T-helper 9 cell (primary cell): ENCODE measurements around the gene TOMM22.
A peak's percentile ranks its signal among the peaks of the same experiment; 100 is the strongest.
"Not testable (repeated sequence)": the region's sequence is repeated elsewhere in the genome, so short reads cannot be mapped to it uniquely, and the experiment has no call there.

ENCODE experiments used
- DNase-seq: peaks from one replicate; pipeline ENCODE4 v3.0.0-alpha.2; 2020
- total RNA-seq, 2 donors: gene quantifications; one replicate each; lab custom pipeline; 2026; lab: John Stamatoyannopoulos, UW

Gene TOMM22
- 43.7 to 68.2 reads per million in 2 donors for total RNA-seq

DNA sequence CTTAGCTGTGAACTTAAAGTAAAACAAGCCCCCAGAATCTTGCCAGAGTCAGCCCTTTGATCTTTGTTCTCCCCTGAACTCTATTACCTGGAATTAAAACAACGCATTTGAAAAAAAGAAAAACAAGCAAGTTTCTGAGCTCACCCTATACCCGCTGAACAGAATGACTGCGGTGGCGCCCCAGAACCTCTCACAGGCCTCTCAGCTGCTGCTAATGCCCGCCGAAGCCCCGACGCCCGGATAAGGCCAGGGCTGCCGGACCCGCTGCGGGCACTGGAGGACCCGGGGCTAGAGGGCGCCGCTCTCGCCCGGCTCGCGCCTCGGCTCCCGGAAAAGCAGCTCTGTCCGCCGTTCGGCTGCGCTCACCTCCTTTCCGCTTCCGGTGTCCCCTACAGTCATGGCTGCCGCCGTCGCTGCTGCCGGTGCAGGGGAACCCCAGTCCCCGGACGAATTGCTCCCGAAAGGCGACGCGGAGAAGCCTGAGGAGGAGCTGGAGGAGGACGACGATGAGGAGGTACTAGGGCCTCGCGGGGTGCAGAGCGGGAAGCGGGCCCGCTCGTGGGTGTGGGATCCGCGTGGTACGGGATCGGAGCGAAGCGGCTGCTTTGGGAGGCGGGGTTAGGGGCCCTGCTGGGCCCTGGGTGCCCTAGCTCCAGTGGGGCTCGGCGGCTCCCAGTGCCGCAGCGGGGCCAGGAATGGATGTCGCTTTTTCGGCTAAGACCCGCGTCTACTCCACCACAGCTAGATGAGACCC, at the start of gene TOMM22:
Gene TOMM22, plus strand, starts transcription at position 376 of the 754 bp plus-strand sequence. Its CDS starts 22 bp downstream, at position 398.
- peak; percentile 73 for DNase-seq

DNA sequence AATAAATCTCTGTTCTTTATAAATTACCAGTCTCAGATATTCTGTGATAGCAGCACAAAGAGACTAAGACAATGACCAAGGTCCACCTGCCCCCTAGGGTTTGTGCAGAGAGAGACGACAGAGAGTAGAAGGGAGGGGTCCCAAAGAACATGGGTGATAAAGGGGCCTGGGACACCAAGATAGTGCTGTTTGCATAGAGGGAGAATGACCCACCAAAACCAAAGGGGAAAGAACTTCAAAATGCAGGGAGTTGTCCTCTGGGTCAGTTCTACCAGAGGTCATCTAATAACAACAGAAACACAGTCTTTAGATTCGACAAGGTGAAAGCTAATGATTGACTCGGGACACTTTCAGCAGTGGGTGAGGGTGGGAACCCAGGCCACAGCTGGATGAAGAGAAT, 49.2 kb upstream of the TOMM22 start:
- DNase-seq = no peak

DNA sequence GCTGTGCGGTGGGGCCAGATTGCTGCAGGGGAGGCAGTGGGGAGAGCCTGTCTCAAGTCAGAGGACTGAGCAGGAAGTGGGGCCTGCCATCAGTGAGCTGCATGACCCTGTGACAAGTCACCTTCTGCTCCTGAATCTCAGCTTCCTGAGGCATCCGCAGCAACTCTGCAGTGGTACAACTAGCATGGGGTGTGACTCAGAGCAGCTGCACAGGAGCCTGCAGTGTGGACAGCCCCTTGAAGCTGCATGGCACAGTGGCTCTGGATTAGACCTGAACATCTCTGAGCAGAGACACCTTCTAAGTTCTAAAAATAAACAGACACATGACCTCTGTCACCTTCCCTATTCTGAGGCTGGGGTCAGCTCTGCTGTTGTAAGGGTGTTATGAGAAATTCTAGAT, 43.5 kb upstream of the TOMM22 start:
- no peak for DNase-seq

GRCh38 chr22:38638728-38639127, 43.0 kb upstream of the TOMM22 start:
- DNase-seq = no peak

DNA sequence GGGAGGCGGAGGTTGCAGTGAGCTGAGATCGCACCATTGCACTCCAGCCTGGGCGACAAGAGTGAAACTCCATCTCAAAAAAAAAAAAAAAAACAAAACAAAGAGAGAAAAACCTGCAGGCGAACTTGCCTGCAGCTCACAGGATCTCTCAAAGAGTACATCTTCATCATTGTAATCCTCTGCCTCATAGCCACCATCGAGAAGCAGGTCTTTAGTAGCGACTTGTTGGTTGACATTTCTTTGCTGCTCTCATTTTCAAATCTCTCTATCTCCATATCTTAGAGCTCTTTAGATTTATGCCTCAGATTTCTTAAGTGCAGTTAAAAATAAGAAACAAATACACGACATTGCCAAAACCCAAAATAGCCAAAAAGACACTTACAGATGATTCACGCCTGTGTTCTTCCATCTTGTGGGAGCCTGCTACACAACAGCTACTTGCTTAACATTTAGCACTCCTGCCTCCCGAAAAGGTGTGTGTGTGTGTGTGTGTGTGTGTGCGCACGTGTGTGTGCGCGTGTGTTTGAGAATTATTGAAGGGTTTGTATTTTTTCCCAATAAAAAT, 40.2 kb upstream of the TOMM22 start:
- DNase-seq = no peak

- not testable (repeated sequence) for DNase-seq
Observed at GRCh38 chr22:38644245-38644644, 37.5 kb upstream of the TOMM22 start.

DNA sequence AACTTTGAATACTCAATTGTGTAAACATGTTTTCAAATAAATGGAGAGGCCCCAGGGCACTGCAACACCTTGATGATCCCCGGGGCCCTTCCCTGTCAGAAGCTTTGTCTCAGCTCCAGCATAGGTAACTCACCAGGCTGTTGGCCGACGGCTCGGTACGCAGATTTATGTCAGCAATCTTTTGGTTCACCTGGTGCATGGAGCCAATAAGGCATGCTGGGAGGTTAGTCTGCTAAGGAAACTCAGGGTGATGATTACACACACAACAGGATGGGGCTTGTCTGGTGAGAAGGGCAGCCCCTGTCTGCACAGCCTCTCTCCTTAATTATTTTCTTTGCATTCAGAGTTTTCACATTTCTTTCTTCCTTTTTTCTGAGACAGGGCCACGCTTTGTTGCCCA, 36.3 kb upstream of the TOMM22 start:
- DNase-seq = no peak

GRCh38 chr22:38649841-38650522, 31.8 kb upstream of the TOMM22 start:
- no peak for DNase-seq

GRCh38 chr22:38652859-38653258, 28.9 kb upstream of the TOMM22 start:
- DNase-seq = no peak

- DNase-seq = no peak
Observed at GRCh38 chr22:38653741-38654140, 28.0 kb upstream of the TOMM22 start.

- DNase-seq = no peak
Observed at GRCh38 chr22:38655519-38656255, 26.1 kb upstream of the TOMM22 start.

DNA sequence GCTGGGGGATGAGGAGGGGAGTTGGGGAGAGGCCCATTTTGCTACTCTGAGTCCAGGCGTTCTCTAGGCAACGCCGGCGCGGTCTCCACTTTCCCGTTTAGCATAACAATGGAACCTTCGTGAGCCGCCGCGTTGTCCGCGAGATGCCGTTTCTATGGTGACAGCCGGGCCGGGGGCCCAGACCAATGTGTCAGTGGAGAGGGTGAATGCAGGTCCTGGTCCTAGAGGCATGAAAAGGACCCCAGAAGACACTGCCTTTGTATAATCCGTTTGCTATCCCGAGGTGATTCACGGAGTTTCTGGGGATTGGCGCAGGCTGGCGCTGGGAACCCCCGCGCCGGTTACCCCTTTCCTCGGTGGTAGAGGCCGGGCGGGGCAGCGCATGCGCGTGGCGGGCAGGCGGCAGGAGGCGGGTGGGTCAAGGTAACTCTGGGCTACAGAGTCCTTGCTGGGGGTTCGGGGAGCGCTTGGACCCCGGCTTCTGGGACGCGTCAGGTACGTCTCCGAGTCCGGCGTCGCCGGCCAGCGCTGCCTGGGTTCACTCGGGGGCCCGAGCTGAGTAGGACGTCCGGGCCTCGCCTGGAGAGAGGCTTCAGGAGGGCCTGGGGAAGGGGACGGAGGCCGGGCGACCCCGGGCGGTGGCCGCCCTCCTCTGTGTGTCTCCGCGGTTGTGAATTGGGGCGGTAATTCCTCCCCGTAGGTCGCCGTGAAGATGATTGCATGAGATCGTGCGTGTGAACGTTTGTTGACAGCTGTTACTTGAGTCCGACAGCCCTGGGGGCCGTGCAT, 25.3 kb upstream of the TOMM22 start, which contains the start of the genes CBY1 and FAM227A:
Gene CBY1, plus strand, starts transcription at position 383 of the 789 bp plus-strand sequence. CDS start 11,417 bp downstream, outside the sequence.
Gene FAM227A, minus strand, starts transcription at position 137 of the 789 bp plus-strand sequence. CDS start 6,224 bp downstream, outside the sequence.
- DNase-seq = peak; percentile 83

GRCh38 chr22:38657045-38657909, 24.5 kb upstream of the TOMM22 start:
- DNase-seq = peak; percentile 5

GRCh38 chr22:38674888-38675287, 6.9 kb upstream of the TOMM22 start:
- no peak for DNase-seq

DNA sequence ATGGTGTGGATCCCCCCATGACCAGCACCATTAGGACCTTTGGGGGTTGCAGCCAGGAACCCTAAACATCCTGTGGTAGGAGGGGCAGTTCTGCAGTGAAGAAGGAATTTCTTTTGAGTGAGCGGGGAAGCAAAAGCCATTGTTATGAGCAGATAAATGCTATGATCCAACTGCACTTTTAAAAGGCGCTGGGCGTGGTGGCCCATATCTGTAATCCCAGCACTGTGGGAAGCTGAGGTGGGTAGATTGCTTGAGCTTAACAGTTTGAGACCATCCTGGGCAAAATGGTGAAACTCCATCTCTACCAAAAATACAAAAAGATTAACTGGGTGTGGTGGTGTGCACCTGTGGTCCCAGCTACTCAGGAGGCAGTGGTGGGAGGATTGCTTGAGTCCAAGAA, 5.9 kb upstream of the TOMM22 start:
- no peak for DNase-seq

- DNase-seq = no peak
Observed at GRCh38 chr22:38684895-38685294, 3.1 kb downstream of the TOMM22 start.

- DNase-seq = no peak
Observed at GRCh38 chr22:38685761-38686160, 4.0 kb downstream of the TOMM22 start.

- no peak for DNase-seq
Observed at GRCh38 chr22:38689651-38690050, 7.9 kb downstream of the TOMM22 start.

DNA sequence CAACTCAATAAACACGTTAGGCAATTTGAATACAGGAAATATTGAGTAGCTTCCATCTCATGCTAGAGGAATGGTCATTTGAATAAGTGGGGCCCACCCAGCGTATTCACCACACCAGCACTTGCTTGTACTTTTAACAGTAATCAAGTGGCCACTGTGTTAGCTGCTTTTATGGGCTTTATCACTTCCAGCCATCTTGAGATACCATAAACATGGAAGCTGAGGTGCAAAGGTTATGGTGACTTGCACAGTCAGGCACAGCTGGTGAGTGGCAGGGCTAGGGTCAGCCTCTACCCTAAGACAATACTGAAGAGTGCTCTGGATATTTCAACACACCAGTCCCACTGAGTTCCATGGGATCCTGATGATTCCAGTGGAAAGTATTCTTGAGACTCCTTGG, 12.3 kb downstream of the TOMM22 start:
- DNase-seq = no peak

GRCh38 chr22:38694940-38695339, 13.2 kb downstream of the TOMM22 start:
- no peak for DNase-seq
